GM18909 (cell line): ENCODE measurements around the gene RUNX2.

ENCODE experiments used
- ATAC-seq: cut with Tn5 transposase; IDR thresholded peaks from one replicate; pipeline ENCODE4 v1.9.1; 2021; ENCODE audit warnings: mild to moderate bottlenecking; ENCODE audit not compliant: unreplicated experiment, poor library complexity

Gene RUNX2

DNA sequence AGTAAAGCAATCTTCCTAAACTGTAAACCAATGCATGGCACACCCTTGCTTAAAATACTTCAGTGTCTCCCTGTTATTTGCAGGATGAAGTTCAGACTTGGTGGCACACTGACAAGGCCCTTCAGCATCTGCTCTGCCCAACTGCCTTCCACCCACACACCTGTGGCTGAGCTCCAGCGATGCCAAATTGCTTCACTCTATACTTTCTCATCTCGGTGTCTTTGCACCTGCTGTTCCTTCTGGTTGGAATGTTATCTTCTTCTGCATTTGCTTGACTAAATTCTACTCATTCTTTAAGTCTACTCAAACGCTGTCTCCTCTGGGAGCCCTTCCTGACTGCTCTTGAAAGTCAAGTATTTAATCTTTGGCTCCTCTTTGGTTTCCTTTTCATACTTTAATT is 149.7 kb downstream of the RUNX2 start:
- ATAC-seq = no peak

DNA sequence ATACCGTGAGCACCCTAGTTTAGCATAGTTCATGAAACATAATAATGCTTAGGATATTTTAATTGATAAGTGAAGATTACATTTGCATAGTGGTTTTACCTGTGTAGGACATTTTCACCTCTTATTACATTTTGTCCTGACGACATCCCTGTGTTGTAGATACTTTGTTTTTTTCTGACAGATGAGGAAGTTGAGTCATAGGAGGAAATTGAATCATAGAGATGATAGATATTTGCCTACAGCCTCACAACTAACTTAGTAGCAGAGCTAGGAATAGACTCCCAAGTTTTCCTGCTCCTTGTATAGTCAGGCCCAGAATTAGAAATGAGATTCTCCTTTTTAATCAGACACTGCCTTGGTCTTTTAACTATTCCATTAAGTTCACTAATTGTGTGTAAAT is 150.1 kb downstream of the RUNX2 start:
- ATAC-seq = no peak

GRCh38 chr6:45479834-45480751 is 152.0 kb downstream of the RUNX2 start:
- peak; percentile 77 for ATAC-seq

DNA sequence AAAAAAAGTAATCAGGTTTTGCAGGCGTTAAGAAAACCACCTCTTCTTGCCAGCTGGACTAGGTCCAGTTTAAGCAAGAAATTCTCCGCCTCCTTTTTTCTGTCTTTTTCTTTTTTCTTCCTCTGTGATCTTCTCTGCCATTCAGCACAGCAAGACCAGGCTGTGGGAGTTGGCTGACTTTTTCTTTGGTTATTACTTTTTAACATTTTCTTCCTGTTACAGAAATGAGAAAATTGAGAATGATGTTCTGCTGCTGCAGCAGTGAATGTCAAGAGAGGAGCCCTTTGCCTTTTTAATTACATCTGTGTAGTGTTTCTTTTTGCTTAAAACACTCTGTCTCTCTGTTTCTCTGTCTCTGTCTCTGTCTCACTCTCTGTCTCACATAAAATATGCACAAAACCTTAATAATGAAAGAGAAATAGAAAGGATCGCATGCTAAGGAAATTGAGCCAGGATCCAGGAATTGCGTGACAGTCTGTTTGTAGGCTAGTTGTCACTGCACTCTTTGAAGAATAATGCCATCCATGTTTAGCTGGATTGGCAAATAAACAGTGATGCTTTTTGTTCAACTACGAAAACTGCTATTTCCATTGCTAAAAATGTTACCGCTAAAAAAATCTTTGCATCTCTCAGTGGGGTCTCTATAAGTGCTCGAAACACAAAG is 152.8 kb downstream of the RUNX2 start:
- no peak for ATAC-seq

GRCh38 chr6:45483021-45483420 is 154.9 kb downstream of the RUNX2 start:
- no peak for ATAC-seq

DNA sequence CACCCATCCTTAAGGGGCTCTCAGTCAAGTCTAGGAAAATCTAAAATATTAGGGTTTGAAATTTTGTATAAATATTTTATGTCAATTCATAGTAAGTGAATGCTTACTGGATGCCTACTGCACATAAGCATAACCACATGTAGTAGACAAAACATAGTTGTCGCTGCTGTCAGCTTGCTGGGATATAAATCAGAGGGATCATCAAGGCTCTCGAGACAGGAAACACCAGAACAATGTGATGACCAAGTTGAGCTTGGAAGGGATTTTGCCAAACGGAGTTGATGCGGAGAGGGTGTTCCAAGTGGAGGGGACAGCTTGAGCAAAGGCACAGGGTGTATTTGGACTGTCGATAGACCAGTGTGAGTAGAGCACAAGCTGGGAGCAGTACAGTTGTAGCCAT is 155.4 kb downstream of the RUNX2 start:
- ATAC-seq = no peak

- ATAC-seq = peak; percentile 71
These were observed 158.6 kb downstream of the RUNX2 start for GRCh38 chr6:45486736-45487135.

DNA sequence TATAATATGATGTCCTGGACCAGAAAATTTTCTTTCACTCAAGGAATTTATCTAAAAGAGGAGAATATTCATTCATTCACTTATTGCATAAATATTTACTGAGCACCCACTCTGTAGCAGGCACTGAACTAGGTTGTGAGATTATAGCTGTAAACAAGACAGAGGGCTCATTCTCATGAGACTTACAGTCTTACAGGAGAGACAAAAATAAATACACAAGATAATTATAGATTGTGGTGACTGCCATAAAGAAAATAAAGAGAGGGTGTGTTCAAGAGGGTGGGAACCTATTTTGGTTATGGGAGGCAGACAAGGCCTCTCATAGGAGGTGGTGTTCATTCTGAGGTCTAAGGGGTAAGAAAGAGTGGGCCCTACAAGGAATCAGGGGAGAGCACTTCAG is 159.5 kb downstream of the RUNX2 start:
- no peak for ATAC-seq

DNA sequence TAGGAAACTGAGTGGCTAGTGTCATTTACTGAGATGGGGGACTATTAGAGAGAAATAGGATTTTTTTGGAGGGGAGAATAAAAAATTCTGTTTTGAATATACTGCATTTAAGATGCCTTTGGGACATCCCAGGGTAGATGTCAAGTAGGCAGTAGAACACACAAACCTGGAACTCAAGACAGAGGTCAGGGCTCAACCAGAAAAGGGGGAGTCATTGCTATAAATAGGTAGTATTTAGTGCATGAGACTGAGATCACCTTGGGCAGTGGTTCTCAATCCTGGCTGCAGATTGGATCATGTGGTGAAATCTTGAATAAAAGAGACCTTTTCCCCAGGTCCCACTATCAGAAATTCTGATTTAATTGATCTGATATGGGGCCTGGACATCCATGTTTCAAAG is 160.1 kb downstream of the RUNX2 start:
- no peak for ATAC-seq

DNA sequence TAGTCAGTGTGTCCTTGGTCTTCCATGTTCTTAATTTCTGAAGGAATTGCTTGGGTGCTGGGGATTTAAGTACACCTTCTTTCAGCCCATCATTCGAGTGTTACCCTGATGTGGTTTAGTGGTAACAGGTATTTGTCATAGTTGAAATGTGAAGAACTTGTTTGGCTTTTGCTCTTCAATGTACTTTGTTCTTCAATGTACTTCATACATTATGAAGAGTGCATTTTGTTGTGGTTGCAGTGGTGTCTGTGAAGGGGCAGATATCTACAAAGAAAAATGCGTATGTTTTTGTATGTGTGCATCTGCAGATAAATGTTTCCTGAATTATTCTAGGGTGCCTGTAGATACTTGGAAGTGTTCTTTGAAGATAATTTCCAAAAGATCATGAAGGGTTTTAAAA is 160.8 kb downstream of the RUNX2 start:
- no peak for ATAC-seq

DNA sequence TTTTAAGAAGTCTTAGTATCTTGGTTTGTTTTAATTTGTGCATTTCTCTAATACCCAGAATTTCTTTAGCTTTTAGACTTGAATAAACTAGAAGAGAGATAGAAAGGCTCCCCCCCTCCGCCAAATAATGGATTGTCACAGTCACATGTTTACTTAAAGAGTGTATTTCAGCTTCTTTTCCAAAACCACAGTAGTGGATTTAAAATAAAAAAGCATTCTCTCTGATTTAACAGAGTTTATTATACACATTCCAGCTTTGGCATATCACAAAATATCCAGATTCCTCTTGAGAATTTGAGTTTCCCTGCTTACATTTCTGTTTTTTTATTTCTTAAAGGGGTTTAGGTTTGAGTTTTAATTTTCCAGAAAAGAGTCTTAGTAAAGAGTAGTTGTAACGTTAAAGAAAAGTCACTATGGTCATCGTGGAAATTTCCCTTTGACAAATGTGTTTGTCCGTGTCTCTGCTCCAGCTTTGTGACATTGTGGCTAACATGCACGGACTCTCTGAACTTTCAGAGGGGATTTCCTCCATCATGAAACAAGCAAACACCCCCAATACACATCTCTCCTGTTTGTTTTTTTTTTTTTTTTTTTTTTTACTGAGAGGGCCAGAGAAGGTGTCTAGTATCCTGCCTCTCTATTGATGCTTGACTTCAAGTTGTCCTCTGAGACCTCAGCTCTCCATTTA is 163.1 kb downstream of the RUNX2 start:
- no peak for ATAC-seq

DNA sequence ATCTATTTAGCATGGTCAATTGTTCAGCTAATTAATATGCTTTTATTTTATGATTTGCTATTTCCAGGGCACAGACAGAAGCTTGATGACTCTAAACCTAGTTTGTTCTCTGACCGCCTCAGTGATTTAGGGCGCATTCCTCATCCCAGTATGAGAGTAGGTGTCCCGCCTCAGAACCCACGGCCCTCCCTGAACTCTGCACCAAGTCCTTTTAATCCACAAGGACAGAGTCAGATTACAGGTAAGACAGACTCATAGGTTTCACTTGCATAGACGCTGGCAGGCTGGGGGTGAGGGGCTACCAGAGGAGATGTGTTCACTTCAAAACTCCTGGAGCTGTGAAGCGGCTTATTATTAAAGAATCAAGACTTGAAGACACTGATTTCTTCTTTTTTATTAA is 163.7 kb downstream of the RUNX2 start:
- ATAC-seq = no peak

- no peak for ATAC-seq
These were observed 165.6 kb downstream of the RUNX2 start for GRCh38 chr6:45493761-45494160.

DNA sequence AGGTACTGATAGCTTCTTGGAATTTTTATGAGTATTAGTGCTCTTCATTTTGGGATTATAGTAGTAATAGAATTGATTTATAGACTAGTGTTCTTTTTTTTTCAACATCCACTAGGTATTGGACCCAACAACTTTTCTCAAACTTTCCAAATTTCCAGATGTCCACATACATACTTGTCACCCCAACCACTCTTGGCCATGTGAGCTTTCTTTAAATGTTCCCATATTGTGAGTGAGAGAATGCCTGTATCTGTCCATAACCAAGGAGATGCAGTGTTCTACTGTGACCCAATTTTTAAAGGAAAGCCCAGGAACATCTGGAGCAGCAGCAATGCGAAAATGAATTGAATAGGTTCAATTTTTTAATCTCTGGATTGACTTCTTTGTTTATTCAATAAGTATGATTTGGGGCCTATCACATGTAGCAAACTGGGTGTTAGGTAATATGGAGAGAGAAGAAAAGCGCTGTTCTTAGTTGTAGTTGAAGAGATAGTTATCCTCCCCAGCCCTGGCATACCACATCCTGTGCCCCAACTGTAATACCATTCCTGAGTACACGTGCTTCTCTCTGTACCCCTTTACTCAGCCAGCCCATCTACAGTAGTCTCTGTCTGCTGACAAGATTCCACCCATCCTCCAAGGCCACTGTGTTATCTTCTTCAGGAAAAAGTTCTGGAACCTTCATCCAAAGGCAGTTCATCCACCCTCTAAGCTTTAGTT is 166.4 kb downstream of the RUNX2 start:
- no peak for ATAC-seq

- no peak for ATAC-seq
These were observed 167.4 kb downstream of the RUNX2 start for GRCh38 chr6:45495429-45496084.

DNA sequence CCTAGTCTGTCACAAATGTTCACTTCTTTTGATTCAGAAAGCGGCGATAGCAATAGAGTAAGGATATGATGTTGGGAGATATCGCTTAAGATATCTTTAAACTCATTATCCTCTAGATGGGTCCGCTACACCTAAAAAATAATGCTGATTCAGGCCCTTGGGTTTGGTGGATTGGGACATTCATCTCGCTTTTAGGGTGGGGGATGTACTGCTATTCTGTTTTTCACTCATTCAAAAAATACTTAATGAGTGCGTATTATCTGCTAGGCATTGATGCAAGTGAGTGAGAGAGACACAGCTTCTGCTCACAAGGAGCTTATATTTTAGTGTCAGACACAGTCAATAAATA is 167.9 kb downstream of the RUNX2 start:
- no peak for ATAC-seq

GRCh38 chr6:45498591-45498990 is 170.5 kb downstream of the RUNX2 start:
- ATAC-seq = no peak

- ATAC-seq = no peak
These were observed 173.0 kb downstream of the RUNX2 start for GRCh38 chr6:45500924-45501816.

- no peak for ATAC-seq
These were observed 174.3 kb downstream of the RUNX2 start for GRCh38 chr6:45502456-45502855.
